Brain microvascular endothelial cell (primary cell): ENCODE measurements around the gene GRID1.

Experiments
- DNase-seq: peaks from one replicate; pipeline ENCODE4 v3.0.0-alpha.2; 2020
- H3K27ac ChIP-seq: fragments of 250-450 bp; sonication (Bioruptor Pico); 2 replicates; pipeline ENCODE4 v1.5.1; 2020; ENCODE audit warnings: mild to moderate bottlenecking, moderate library complexity
- H3K27me3 ChIP-seq: fragments of 250-450 bp; sonication (Bioruptor Pico); replicated peaks from 2 replicates; pipeline ENCODE4 v1.5.1; 2020; ENCODE audit warnings: mild to moderate bottlenecking
- H3K36me3 ChIP-seq: fragments of 250-450 bp; sonication (Bioruptor Pico); replicated peaks from 2 replicates; pipeline ENCODE4 v1.5.1; 2020; ENCODE audit warnings: mild to moderate bottlenecking
- H3K4me3 ChIP-seq: 2 replicates; pipeline ENCODE4 v1.5.1; 2011; ENCODE audit warnings: low read depth, mild to moderate bottlenecking, control low read depth, low read length, moderate library complexity
- in situ Hi-C: cut with HindIII; loops from 2 replicates; pipeline ENCODE4 v1.10.0; 2017; ENCODE audit warnings: low sequenced_read_pairs, low pct_ligation_motif_present
- TF ChIP-seq, protein P1 (sequence below): IDR thresholded peaks from 2 replicates; pipeline ENCODE4 v1.5.1; 2011; ENCODE audit warnings: low read depth, mild to moderate bottlenecking, moderate library complexity, low read length, control low read depth, inconsistent platforms; ENCODE audit errors: missing control alignments

Gene GRID1

GRCh38 chr10:86205306-86206239 lies 161.0 kb downstream of the GRID1 start:
- TF ChIP-seq, protein P1, sequence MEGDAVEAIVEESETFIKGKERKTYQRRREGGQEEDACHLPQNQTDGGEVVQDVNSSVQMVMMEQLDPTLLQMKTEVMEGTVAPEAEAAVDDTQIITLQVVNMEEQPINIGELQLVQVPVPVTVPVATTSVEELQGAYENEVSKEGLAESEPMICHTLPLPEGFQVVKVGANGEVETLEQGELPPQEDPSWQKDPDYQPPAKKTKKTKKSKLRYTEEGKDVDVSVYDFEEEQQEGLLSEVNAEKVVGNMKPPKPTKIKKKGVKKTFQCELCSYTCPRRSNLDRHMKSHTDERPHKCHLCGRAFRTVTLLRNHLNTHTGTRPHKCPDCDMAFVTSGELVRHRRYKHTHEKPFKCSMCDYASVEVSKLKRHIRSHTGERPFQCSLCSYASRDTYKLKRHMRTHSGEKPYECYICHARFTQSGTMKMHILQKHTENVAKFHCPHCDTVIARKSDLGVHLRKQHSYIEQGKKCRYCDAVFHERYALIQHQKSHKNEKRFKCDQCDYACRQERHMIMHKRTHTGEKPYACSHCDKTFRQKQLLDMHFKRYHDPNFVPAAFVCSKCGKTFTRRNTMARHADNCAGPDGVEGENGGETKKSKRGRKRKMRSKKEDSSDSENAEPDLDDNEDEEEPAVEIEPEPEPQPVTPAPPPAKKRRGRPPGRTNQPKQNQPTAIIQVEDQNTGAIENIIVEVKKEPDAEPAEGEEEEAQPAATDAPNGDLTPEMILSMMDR, result no peak
- Histone ChIP-seq H3K27ac (no peak overlapping the region), H3K36me3 (no peaks in the 10 kb centered on the region), H3K4me3 (no peak overlapping the region), H3K27me3 (no peaks in the 10 kb centered on the region)
- no peak for DNase-seq
- in situ Hi-C loops, result no loop called here

- Histone ChIP-seq H3K36me3 (no peaks in the 10 kb centered on the region), H3K4me3 (no peak overlapping the region), H3K27ac (no peak overlapping the region), H3K27me3 (no peaks in the 10 kb centered on the region)
- no peak for DNase-seq
- TF ChIP-seq, protein P1, result no peak
- in situ Hi-C loops, result no loop called here
Observed at GRCh38 chr10:86204421-86205305, 161.9 kb downstream of the GRID1 start.

- H3K4me3 ChIP-seq, result no peak overlapping the region
- H3K27me3 ChIP-seq, result no peaks in the 10 kb centered on the region
- H3K36me3 ChIP-seq, result no peaks in the 10 kb centered on the region
- DNase-seq, result peak; percentile 9
- no peak overlapping the region for H3K27ac ChIP-seq
- in situ Hi-C loops, result no loop called here
- TF ChIP-seq, protein P1, result no peak
Observed at GRCh38 chr10:86203162-86203905, 163.3 kb downstream of the GRID1 start.

DNA sequence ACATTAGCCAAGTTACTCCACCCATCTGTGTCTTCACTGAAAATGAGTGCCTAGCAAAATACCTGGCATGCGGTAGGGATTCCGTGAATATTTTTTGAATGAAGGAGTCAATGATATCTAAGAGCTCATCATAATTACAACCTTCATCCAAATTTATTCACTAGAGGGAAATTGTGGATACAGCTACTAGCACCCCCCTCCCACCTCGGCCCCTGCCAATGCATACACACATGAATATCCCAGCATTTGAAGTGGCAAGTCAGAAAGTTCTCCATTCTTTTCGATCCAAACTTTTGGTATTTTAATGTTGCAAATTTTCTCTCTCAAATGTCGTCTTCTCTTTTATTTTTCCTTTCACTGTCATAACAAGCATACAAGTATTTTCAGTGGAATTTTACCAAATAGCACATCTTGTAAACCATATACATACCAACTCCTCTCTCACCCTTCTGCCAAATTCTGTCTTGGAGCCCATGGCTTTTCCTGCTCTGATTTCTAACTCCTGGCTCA lies 164.3 kb downstream of the GRID1 start:
- H3K27ac ChIP-seq, result no peak overlapping the region
- in situ Hi-C loops, result no loop called here
- H3K4me3 ChIP-seq, result no peak overlapping the region
- TF ChIP-seq, protein P1, result no peak
- DNase-seq, result no peak
- H3K27me3 ChIP-seq, result no peaks in the 10 kb centered on the region
- no peaks in the 10 kb centered on the region for H3K36me3 ChIP-seq

DNA sequence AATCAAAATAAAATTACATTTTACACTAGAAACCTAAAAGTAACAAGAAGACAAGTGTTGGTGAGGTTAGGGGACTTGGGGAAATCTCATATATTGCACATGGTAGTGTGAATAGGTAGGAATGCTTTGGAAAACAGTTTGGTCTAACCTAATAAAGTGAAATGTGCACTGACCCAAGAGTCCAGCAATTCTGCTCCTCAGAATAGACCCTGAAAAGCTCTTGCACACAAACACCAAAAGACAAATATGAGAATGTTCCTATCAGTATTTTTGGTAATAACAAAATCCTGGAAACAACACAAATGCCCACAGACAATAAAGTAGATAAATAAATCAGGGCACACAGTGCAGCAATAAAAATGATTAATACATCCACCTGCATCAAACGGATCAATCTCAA lies 165.7 kb downstream of the GRID1 start:
- Histone ChIP-seq H3K36me3 (no peaks in the 10 kb centered on the region), H3K27ac (no peak overlapping the region), H3K27me3 (no peaks in the 10 kb centered on the region), H3K4me3 (no peak overlapping the region)
- in situ Hi-C loops, result no loop called here
- DNase-seq, result no peak
- TF ChIP-seq, protein P1, result no peak
